ENCODE measurements around the gene TJP3. TPM values are rescaled to one million over a fixed set of nuclear protein-coding genes. Genes with fewer than 3 reads are reported as not detected.
"Not testable (repeated sequence)": the region's sequence is repeated elsewhere in the genome, so short reads cannot be mapped to it uniquely, and the experiment has no call there.

The TJP3 gene, protein sequence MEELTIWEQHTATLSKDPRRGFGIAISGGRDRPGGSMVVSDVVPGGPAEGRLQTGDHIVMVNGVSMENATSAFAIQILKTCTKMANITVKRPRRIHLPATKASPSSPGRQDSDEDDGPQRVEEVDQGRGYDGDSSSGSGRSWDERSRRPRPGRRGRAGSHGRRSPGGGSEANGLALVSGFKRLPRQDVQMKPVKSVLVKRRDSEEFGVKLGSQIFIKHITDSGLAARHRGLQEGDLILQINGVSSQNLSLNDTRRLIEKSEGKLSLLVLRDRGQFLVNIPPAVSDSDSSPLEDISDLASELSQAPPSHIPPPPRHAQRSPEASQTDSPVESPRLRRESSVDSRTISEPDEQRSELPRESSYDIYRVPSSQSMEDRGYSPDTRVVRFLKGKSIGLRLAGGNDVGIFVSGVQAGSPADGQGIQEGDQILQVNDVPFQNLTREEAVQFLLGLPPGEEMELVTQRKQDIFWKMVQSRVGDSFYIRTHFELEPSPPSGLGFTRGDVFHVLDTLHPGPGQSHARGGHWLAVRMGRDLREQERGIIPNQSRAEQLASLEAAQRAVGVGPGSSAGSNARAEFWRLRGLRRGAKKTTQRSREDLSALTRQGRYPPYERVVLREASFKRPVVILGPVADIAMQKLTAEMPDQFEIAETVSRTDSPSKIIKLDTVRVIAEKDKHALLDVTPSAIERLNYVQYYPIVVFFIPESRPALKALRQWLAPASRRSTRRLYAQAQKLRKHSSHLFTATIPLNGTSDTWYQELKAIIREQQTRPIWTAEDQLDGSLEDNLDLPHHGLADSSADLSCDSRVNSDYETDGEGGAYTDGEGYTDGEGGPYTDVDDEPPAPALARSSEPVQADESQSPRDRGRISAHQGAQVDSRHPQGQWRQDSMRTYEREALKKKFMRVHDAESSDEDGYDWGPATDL
- not detected for polyA plus RNA-seq (2012; ENCODE audit: missing spikeins)

DNA sequence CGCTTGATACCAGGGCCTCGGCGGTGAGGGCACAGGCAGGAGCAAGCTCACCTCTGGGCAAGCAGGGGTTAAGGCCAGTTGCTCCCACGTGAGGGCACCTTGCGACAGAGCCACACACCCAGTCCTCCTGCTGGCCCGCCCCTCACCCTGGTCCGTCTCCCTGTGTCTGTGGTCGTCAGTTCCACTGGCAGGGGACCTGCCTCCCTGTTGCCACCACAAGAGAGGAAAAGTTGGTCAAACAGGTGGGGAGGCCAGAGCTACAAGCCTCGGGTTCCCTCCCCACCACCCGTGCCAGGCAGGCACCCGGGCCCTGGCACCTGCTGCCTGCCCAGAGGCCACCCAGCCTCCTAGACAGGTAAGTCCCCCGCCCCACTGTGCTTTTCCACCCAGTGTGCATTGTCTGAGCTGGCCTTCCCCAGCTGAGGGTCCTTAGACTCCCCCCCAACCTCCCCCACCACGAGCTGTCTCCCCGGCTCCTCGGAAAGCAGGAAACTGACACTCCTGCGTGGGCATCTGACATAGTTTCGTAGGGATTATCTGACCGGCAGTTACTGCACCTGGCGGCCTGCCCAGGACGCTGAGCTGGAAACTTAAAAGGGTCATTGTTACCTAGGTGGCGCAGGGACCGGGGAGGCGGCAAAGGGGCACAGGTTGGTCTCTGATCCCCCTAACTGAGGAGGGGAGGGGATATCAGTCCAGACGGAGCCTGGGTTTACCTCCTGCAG is at the start of gene TJP3:
Gene TJP3 (plus strand): TSS at position 178 of the 725 bp plus-strand sequence. CDS start 20,049 bp downstream, outside the sequence.
- DNase-seq (ENCODE audit: insufficient read length), result no peak
- no peak for TF ChIP-seq POLR2A (IDR thresholded peaks at IDR 0.05; ENCODE audit: low read depth, low read length)
- no peak for TF ChIP-seq POLR2AphosphoS5 (IDR thresholded peaks at IDR 0.05; ENCODE audit: low read depth, low read length)
- FAIRE-seq, result no peak

DNA sequence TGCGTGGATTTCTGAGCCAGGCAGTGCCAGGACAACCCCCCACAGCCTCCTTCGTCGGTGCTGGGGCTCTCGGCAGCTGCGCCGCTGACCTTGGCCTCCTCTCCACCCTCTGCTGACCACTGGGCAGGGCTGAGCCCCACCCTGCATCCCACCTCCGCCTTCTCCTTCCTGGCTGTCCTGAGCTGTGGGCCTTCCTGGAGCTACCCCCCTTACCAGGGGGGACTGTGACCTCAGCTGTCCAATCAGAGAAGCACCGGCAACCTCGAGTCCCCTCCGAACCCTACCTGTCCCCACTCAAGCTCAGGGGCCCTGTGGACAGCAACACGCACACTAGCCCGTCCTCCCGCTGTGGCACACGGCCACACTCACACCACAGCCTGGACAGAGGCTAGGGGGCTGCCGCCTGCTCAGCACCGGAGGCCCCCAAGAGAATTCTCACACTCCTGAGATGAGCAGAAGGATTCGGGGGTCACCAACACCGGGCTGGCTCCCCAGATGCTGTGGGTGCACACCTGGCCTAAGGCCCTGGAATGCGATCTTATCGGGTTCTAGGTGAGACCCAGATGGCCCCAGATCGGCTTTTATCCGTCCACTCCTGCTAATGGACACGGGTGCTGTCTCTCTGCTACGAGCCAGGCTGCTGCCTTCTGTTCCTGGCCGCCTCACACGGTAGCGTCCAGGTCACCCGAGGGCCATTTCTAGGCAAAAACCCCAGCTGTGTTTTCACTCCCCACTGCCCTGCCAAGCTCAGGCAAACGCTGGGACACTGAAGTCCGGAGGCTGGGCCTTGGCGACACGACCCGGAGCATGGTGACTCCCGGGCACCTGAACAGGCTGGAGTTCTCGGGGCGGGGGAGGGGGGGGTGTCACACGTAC is 49.1 kb upstream of the TJP3 start:
- FAIRE-seq, result no peak
- TF ChIP-seq POLR2AphosphoS5 (IDR thresholded peaks at IDR 0.05; ENCODE audit: low read depth, low read length) (no peak), TAF1 (IDR thresholded peaks at IDR 0.05; ENCODE audit: borderline replicate concordance, low read depth, low read length) (no peak), POLR2A (IDR thresholded peaks at IDR 0.05; ENCODE audit: low read depth, low read length) (no peak)

DNA sequence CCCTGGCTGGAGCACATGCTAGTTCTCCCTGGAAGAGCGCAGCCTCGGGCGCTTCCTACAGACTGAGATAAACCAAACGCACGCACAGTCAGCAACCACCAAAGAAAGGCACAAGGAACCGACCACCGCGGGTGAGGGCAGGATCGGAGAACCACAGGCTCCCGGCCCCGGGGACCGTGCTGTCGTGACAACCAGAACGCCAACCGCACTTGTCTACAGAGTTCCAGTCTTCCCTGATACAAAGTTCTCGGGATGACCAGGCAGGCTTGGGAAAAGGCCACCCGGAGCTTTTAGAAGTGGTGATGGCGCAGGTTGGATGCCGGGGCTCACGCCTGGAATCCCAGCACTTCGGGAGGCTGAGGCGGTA is 48.5 kb upstream of the TJP3 start:
- DNase-seq (ENCODE audit: insufficient read length) (no peak), FAIRE-seq (no peak)
- TF ChIP-seq TAF1 (IDR thresholded peaks at IDR 0.05; ENCODE audit: borderline replicate concordance, low read depth, low read length) (no peak), POLR2A (IDR thresholded peaks at IDR 0.05; ENCODE audit: low read depth, low read length) (no peak), POLR2AphosphoS5 (IDR thresholded peaks at IDR 0.05; ENCODE audit: low read depth, low read length) (no peak)

More for the DNA sequence above, 49.1 kb upstream of the TJP3 start:
- no peak for DNase-seq (ENCODE audit: insufficient read length)

DNA sequence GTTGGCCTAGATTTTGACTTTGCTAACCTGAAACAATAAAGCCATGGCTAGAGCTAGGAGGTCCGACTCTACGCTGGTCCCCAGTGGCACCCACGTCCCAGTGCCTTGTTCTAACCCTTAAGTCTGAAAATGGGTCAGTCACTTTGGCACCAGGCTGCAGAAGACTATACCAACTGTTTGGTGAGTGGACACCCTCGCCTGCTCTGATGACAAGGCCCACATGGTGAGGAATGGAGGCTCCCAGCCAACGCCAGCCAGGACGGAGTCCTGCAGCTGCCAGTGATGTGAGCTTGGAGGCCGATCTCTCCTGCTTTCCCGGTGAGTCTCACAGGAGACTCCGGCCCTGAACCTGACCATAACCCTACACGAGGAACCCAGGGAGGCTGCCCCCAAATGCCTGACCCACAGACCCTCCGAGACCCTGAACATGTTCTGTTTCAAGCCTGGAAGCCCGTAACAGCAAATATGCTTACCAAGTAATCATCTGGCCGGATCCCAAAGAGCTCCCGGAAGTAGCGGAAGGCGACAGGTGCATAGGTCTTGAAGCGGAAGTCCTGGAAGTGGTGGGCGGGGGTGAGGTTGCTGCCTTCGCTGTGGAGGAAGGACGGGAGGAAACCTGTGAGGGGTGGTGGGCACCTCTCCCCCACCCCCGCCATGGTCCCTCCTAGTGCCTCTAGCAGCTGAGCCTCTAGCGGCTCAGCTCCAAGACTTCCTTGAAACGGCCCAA is 47.5 kb upstream of the TJP3 start:
- DNase-seq (ENCODE audit: insufficient read length), result no peak
- no peak for TF ChIP-seq POLR2A (IDR thresholded peaks at IDR 0.05; ENCODE audit: low read depth, low read length)
- no peak for FAIRE-seq

DNA sequence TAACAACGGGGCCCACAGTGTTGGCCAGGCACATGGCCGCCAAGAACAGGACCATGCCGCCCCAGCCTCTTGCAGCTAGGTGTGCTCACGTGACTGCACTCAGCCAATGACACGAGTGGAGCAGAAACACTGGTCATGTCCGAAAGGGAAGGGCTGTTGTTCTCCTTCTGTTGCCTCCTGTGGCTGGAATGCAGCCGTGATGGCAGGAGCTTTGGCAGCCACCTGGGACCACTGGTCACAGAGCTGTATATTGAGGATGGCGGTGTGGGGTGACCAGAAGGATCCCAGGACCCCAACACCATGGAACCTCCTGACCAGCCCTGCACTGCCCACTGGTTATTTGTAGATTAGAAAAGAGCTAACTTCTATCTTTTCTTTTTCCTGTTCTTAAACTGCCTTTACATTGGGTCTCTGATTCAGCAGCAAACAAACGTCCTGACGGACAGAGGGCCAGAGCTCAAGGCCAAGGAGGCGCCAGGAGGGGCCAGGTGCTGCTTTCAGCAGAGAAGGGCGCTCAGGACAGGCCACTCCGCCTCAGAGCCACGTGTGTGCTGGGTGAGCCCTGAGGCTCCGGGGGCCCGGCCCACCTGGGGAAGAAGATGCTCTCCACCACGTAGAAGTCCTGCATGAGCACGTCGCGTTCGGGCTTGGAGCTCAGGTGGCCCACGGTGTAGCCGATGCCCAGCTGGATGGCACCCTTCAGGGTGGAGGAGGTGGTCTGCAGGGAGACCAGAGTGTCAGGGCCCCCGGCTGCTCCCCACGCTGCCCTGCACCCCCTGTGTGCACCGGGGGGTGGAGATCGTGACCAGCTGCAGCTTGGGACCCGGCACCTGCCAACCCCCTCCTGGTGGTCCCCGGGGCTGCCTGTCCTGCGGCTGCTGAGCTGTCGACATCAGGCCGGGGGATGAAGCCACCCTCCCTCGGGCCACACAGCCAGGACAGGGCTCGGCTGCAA is 46.6 kb upstream of the TJP3 start:
- no peak for FAIRE-seq

DNA sequence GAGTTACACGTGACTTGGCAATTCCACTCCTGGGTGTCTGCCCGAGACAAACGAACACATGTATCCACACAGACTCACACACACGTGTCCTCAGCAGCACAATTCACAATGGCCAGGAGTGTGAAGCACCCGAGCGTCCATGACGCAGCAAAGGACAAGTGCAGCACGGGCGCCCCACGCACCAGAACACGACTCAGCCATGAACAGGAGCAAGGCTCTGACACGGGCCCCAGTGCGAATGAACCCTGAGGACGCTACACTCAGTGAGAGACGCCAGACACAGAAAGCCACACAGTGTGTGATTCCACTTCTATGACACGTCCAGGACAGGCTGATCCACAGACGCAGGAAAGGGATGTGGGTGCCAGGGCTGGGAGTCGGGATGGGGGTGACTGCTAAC is 44.3 kb upstream of the TJP3 start:
- no peak for DNase-seq (ENCODE audit: insufficient read length)
- FAIRE-seq, result no peak
- TF ChIP-seq TAF1 (IDR thresholded peaks at IDR 0.05; ENCODE audit: borderline replicate concordance, low read depth, low read length), result no peak
- no peak for TF ChIP-seq POLR2AphosphoS5 (IDR thresholded peaks at IDR 0.05; ENCODE audit: low read depth, low read length)
- no peak for TF ChIP-seq POLR2A (IDR thresholded peaks at IDR 0.05; ENCODE audit: low read depth, low read length)

More for the DNA sequence above, 46.6 kb upstream of the TJP3 start:
- no peak for DNase-seq (ENCODE audit: insufficient read length)
- TF ChIP-seq TAF1 (IDR thresholded peaks at IDR 0.05; ENCODE audit: borderline replicate concordance, low read depth, low read length), result no peak
- TF ChIP-seq POLR2AphosphoS5 (IDR thresholded peaks at IDR 0.05; ENCODE audit: low read depth, low read length), result no peak
- TF ChIP-seq POLR2A (IDR thresholded peaks at IDR 0.05; ENCODE audit: low read depth, low read length), result no peak

DNA sequence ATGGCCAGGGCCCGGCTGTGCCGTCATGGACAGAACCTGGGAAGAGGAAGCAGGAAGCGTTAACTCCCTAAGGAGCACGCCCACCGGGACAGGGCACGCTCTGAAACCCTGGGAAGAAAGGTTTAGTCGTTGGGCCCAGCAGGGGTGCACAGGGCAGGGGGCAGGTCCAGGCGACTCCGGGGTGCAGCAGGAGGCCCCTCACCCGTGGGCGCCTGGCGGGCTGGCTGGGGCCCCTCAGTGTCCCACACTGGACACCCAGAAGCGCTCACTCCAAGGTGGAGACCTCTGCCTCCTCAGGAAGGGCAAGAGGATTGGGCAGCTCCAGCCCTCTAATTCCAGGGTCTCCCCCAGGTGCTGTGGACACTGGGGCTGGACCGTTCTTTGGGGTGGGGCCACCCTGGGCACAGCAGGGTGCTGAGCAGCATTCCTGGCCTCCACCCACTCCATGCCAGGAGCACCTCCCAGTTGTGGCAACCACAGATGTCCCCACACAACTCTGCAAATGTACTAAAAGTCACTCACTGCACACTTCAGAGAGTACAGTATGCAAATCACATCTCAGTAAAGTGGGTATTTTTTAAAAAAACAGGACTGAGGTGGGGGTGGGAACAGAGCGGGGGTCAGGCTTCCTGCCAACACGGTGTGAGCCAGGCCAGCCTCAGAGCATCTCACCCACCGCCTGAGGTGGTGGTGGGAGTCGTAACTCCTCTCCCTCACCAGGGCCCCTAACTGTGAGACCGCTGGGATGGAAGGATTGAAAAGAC is 43.1 kb upstream of the TJP3 start:
- FAIRE-seq, result no peak
- no peak for DNase-seq (ENCODE audit: insufficient read length)

DNA sequence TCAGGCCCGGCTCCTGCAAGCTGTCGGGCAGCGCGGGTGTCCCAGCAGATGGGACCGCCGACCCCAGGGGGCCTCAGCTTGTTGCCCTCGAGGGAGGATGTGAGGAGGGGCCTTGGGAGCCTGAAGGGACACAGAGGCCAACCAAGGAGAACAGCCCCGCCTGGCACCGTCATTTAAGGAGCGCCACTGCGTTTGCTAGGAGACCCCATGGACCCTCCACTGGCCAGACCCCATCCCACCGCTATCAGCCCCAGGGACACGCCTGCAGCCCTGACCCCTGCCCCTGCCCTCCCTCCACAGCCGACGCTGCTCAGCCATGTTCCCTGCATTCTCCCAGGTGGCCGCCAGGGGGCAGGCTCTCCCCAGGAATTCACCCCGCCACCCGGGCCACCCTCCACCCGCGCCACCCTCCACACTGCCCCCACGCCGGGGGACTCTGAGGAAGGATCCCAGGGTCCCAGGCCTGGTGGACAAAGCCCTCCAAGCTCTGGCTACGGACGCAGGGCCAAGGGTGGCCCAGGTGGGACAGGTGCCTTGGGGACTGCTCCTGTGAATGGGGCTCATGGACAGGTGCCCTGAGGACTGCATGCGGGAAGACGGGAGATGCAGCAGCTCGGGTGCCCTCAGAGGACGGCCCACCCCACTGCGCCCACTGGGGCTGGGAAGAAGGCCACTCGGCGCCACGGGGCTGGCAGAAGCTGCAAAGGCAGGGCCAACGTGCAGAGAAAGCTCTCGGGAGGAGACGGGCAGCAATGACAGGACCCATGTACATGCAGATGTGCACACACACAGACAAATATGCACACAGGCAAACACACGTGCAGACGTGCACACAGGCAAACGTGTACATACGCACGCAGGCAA is 42.3 kb upstream of the TJP3 start:
- DNase-seq (ENCODE audit: insufficient read length) (peak; percentile 93), FAIRE-seq (peak; percentile 93)
- no peak for TF ChIP-seq TAF1 (IDR thresholded peaks at IDR 0.05; ENCODE audit: borderline replicate concordance, low read depth, low read length)
- no peak for TF ChIP-seq POLR2AphosphoS5 (IDR thresholded peaks at IDR 0.05; ENCODE audit: low read depth, low read length)
- TF ChIP-seq POLR2A (IDR thresholded peaks at IDR 0.05; ENCODE audit: low read depth, low read length), result no peak

More for the DNA sequence above, 43.1 kb upstream of the TJP3 start:
- TF ChIP-seq POLR2A (IDR thresholded peaks at IDR 0.05; ENCODE audit: low read depth, low read length) (no peak), POLR2AphosphoS5 (IDR thresholded peaks at IDR 0.05; ENCODE audit: low read depth, low read length) (no peak)

DNA sequence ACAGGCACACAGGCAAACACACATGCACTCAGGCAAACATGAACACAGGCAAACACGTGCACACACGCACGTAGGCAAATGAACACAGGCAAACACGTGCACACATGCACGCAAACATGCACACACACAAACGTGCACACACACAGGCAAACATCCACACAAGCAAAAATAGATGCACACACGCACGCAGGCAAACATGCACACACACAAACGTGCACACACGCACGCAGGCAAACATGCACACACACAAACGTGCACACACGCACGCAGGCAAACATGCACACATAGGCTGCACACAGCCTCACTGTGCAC is 41.7 kb upstream of the TJP3 start:
- FAIRE-seq, result peak; percentile 79
- DNase-seq (ENCODE audit: insufficient read length), result not testable (repeated sequence)

All from GM12892 (cell line).